Neural progenitor cell (in vitro differentiated cells): ENCODE results near the gene SHISAL2A.

Experiments used
- CTCF ChIP-seq: fragments of 200-600 bp; sonication (generic); IDR thresholded peaks from 2 replicates; pipeline ENCODE4 v1.5.1; 2017; ENCODE audit warnings: antibody characterized with exemption, mild to moderate bottlenecking
- EZH2 ChIP-seq: fragments of 200-600 bp; sonication (generic); IDR thresholded peaks from 2 replicates; pipeline ENCODE4 v1.6.1; 2017; ENCODE audit warnings: antibody characterized with exemption, mild to moderate bottlenecking, moderate library complexity
- EZH2phosphoT487 ChIP-seq: fragments of 200-600 bp; sonication (generic); IDR thresholded peaks from 2 replicates; pipeline ENCODE4 v1.6.1; 2017; ENCODE audit warnings: antibody characterized with exemption

- TF ChIP-seq EZH2phosphoT487 (no peak), CTCF (no peak), EZH2 (no peak)
These were observed 17.4 kb upstream of the SHISAL2A start for GRCh38 chr1:52615489-52616042.
